NCI-H82 (cell line): Measurements from ENCODE around the gene NOS1AP.

ENCODE experiments used
- DNase-seq: peaks from one replicate; lab custom pipeline; 2025; lab: John Stamatoyannopoulos, UW

The NOS1AP gene

GRCh38 chr1:162367772-162368171, 298.3 kb downstream of the NOS1AP start:
- no peak for DNase-seq

GRCh38 chr1:162368451-162368850, 299.0 kb downstream of the NOS1AP start:
- DNase-seq, result peak; percentile 89

GRCh38 chr1:162369571-162369970, 300.1 kb downstream of the NOS1AP start:
- DNase-seq, result no peak

- DNase-seq, result no peak
Measured at GRCh38 chr1:162370161-162370560, 300.7 kb downstream of the NOS1AP start.

- no peak for DNase-seq
Measured at GRCh38 chr1:162370721-162371120, 301.2 kb downstream of the NOS1AP start.

GRCh38 chr1:162371611-162372010, 302.1 kb downstream of the NOS1AP start:
- DNase-seq, result no peak

- peak; percentile 19 for DNase-seq
Measured at GRCh38 chr1:162372159-162373071, 302.9 kb downstream of the NOS1AP start.

GRCh38 chr1:162373072-162373427, 303.6 kb downstream of the NOS1AP start:
- DNase-seq, result no peak

- no peak for DNase-seq
Measured at GRCh38 chr1:162373541-162374260, 304.2 kb downstream of the NOS1AP start.

- no peak for DNase-seq
Measured at GRCh38 chr1:162374406-162374805, 304.9 kb downstream of the NOS1AP start.

- no peak for DNase-seq
Measured at GRCh38 chr1:162375463-162375862, 306.0 kb downstream of the NOS1AP start.

GRCh38 chr1:162376691-162377090, 307.2 kb downstream of the NOS1AP start, which contains the start of gene SPATA46:
Gene SPATA46, minus strand, starts transcription at chr1:162376854. Its CDS starts 64 bp downstream, at chr1:162376790.
- DNase-seq, result no peak

GRCh38 chr1:162380061-162380846, 310.8 kb downstream of the NOS1AP start:
- no peak for DNase-seq

GRCh38 chr1:162381383-162381782, 311.9 kb downstream of the NOS1AP start, which contains the start of gene C1orf226:
Gene C1orf226, plus strand, starts transcription at chr1:162381728. Its CDS starts 174 bp downstream, at chr1:162381902.
- no peak for DNase-seq

GRCh38 chr1:162381941-162382750, 312.7 kb downstream of the NOS1AP start:
- DNase-seq, result no peak

GRCh38 chr1:162383091-162383490, 313.6 kb downstream of the NOS1AP start:
- no peak for DNase-seq

- no peak for DNase-seq
Measured at GRCh38 chr1:162383516-162383915, 314.0 kb downstream of the NOS1AP start.

GRCh38 chr1:162384116-162384515, 314.6 kb downstream of the NOS1AP start:
- no peak for DNase-seq

- DNase-seq, result no peak
Measured at GRCh38 chr1:162384601-162385279, 315.2 kb downstream of the NOS1AP start.

- DNase-seq, result no peak
Measured at GRCh38 chr1:162385280-162385623, 315.8 kb downstream of the NOS1AP start.

- DNase-seq, result no peak
Measured at GRCh38 chr1:162385702-162386101, 316.2 kb downstream of the NOS1AP start.
